ENCODE data around the gene TMEM245.
"Not testable (repeated sequence)": the region's sequence is repeated elsewhere in the genome, so short reads cannot be mapped to it uniquely, and the experiment has no call there.

TMEM245 gene

DNA sequence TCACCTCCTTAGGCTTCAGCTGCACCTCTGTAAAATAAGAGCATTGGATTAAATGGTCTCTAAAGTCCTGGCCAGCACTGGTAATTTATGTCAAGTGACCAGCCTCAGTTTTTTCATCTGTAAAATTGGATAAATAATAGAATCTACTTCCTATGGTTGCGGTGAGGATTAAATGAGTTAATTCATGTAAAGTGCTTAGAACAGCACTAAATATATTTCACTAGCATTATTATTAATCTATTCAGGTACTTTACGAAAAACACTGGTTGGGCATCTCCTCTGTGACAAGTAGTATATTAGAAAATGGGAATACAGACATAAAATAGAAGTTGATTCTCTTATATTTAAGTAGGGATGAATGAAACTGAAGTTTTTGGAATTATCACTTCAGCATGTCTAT, 13.8 kb upstream of the TMEM245 start:
- FAIRE-seq (no peak), DNase-seq (ENCODE audit: insufficient read length, low spot score) (no peak)

GRCh38 chr9:109132567-109133021, 12.8 kb upstream of the TMEM245 start:
- no peak for FAIRE-seq

DNA sequence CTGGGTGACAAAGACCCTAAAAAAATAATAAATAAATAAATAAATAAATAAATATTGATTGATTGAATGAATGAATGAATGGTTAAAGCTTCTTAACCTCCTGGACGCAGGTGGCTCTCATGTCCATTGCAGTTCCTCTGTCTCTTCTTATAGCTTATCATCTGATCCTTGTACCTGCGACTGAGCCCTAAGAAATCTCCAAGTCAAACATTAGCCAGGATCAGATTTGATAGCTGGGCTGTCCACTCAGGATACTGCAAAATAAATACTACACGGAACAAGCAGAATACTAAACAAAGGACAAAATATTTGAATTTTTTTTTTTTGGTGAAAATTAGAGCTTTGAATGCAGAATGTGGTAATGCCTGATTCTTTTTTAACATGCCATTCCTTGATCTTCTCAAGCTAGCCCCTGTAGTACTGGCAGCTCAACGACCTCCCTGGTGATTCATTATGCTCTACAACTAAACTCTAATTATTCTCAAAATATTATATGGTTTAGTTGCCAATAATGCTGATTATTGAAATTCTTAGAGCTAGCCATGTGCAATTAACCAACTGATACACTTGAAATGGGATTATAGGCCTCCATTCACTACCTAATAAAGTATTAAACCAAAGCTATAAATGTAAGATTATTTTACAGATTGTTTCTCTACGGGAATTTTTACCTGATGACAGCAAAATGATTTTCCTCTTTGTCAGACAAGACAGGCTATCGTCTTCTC, 9.9 kb upstream of the TMEM245 start:
- DNase-seq (ENCODE audit: insufficient read length, low spot score) (no peak), FAIRE-seq (no peak)

More at GRCh38 chr9:109132567-109133021, 12.8 kb upstream of the TMEM245 start:
- DNase-seq (ENCODE audit: insufficient read length, low spot score), result no peak

GRCh38 chr9:109126671-109127070, 6.9 kb upstream of the TMEM245 start:
- FAIRE-seq; DNase-seq (ENCODE audit: insufficient read length, low spot score): not testable (repeated sequence)

GRCh38 chr9:109124121-109124520, 4.4 kb upstream of the TMEM245 start:
- DNase-seq (ENCODE audit: insufficient read length, low spot score) (no peak), FAIRE-seq (no peak)

GRCh38 chr9:109122726-109123621, 3.2 kb upstream of the TMEM245 start:
- FAIRE-seq, result peak; percentile 84
- DNase-seq (ENCODE audit: insufficient read length, low spot score), result no peak

DNA sequence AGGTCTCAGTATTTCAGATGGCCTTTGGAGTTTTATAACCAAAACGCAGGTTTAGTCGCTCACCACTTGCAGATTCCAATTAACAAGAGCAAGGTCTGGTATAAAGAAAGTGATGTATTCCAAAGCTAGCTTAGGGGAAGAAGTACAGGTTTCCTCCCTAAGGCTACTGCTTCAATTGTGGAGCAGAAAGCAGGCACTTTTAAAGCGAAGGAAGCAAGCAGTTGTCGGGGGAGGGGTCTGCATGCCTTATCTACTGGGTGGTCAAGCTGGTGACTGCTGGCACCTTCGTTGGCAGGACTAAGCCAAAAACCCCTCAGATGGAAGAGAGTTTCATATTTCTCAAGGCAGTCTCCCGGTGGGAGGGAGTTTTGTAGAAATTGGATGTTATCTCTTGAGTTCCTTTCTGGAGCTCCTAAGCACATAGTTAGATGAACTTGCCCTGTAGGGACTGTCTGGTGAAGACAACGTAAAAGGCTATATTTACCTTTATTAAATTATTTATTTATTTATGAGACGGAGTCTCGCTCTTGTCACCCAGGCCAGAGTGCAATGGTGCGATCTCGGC, 1.6 kb upstream of the TMEM245 start:
- FAIRE-seq, result no peak
- DNase-seq (ENCODE audit: insufficient read length, low spot score), result no peak

- no peak for DNase-seq (ENCODE audit: insufficient read length, low spot score)
- no peak for FAIRE-seq
Measured at GRCh38 chr9:109120204-109120789, 550 bp upstream of the TMEM245 start.

DNA sequence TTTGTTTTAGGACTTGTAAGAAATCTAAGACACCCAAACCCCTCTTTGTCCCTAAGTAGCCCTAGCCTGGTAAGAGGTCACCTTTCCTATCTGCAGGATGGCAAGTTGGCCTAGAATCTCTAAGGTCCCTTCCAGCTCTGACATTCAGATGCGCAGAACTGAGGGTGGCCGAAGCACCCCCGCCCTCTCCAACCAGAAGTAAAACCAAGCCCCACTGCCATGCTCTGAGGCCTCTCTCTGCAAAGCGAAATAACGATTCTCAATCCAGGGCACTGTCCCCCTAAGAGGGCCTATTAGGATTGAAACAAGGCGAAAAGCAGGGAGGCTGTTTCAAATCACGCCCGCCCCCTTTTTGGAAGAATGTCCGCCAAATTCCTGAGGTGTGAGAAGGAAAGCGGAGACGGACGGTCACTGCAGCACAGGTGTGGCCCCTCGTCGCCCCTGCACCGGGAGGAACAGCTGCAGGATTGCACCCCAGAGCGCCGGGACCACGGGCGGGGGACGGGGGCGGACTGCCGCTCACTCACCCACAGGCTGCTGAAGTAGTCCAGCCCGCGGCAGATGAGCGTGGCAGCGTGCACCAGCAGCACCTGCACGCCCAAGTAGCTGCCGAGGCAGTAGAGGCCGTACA, 824 bp downstream of the TMEM245 start:
- DNase-seq (ENCODE audit: insufficient read length, low spot score) (no peak), FAIRE-seq (no peak)

DNA sequence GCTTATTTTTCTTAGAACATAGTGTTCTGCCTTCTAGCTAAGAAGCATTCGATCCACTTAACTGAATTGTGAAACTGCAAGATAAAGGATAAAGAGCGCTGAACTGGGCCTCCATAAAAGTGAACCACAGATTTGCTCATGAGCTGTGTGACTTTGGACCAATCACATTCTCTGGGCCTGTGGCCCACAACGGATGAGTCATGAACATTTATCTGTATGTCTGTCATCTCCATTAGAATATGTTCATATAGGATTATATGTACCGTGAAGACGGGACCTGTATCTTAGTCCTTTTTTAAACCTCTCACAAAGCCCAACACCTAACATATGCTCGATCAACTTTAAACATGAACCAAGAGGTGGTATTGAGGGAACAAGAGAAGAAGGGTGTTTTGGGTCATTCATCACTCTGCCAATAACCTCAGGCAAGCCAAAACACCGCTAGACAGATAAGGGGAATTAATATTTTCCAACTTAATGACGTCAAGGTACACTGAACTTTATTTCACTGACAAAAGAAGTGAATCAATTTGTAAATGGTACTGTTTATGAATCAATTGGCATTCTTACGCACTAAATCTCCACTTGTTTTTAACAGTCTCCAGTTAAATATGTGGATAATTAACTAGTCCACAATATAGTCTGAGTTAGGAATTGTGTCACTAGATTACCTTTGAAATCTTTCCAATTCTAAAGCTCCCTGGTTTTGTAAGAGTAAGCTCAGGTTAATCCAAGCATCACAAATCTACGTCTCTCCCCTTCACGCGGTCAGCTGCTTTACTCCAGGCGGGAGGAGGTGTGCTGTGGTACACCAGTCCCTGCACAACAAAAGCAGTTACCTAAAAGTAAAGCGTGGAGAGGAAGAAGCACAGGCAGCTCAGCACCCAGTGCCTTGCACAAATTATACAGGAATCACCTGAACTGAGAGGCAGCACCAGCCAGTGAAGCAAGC, 1.6 kb downstream of the TMEM245 start:
- FAIRE-seq, result no peak
- DNase-seq (ENCODE audit: insufficient read length, low spot score), result no peak

GRCh38 chr9:109115931-109116526, 3.7 kb downstream of the TMEM245 start:
- FAIRE-seq (peak; percentile 18), DNase-seq (ENCODE audit: insufficient read length, low spot score) (no peak)

- DNase-seq (ENCODE audit: insufficient read length, low spot score), result no peak
- FAIRE-seq, result no peak
Measured at GRCh38 chr9:109114670-109115069, 5.1 kb downstream of the TMEM245 start.

- FAIRE-seq (no peak), DNase-seq (ENCODE audit: insufficient read length, low spot score) (no peak)
Measured at GRCh38 chr9:109113892-109114609, 5.7 kb downstream of the TMEM245 start.

DNA sequence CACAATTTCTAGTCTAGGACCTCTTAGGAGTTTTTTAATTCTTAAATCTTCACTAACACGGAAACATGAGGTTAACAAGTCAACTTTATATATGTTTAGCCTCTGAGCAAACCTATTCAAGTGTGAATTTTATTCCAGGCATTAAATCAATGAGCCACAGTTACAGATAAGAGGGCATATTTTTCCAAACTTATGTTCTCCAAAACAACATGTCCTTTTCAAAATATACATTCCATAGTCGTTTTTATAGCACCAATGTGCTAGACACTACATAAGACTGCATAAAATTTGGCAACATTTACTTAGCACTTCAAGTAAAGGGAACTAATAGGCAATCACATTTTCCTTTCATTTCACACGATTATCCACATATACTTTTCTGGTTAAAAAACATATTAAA, 6.5 kb downstream of the TMEM245 start:
- no peak for FAIRE-seq
- DNase-seq (ENCODE audit: insufficient read length, low spot score), result no peak

- DNase-seq (ENCODE audit: insufficient read length, low spot score) (no peak), FAIRE-seq (no peak)
Measured at GRCh38 chr9:109110329-109111021, 9.3 kb downstream of the TMEM245 start.

- DNase-seq (ENCODE audit: insufficient read length, low spot score), result no peak
- no peak for FAIRE-seq
Measured at GRCh38 chr9:109109967-109110328, 9.8 kb downstream of the TMEM245 start.

DNA sequence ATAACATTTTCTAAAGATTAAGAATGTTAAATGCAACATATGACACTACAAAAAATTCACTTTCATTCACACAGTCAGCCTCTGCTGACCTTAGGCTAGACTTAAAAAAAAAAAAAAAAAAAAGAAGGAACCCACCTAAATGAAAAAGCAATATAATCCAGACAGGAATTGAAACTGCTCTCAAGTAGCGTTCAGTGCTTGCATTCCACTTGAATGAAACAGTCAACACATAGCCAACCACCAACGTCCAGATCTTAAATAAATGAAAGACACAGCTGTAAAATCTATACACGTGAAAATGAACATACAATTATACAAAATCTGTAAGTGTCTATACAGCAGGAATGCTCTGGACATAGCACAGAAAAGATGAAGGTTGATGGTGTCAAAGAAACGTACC, 11.4 kb downstream of the TMEM245 start:
- FAIRE-seq, result no peak
- no peak for DNase-seq (ENCODE audit: insufficient read length, low spot score)

Data from GM19239 (cell line).